Heart left ventricle (tissue), 16 donors: ENCODE measurements around the gene PRDM10. TPM values are rescaled to one million over a fixed set of nuclear protein-coding genes. Genes with fewer than 3 reads are reported as not detected.
"Not testable (repeated sequence)": the region's sequence is repeated elsewhere in the genome, so short reads cannot be mapped to it uniquely, and the experiment has no call there.

Source experiments
- ATAC-seq, 4 donors: fragments of 200-7000 bp; cut with Tn5 transposase; one replicate each; pipeline ENCODE4 v1.9.1; 2020 to 2022; ENCODE audit warnings: moderate library complexity in 4 of 4, mild to moderate bottlenecking in 3 of 4, moderate number of reproducible peaks in 1 of 4
- DNase-seq, 5 donors: peaks; one replicate each; pipeline ENCODE4 v3.0.0-alpha.2; 2020
- H3K27ac ChIP-seq, 12 donors: fragments of 200-600 bp; sonication (generic) in 4 of 12; one replicate each; pipeline versions ENCODE4 v1.5.0 to v1.8.0; 2016 to 2022; ENCODE audit warnings: mild to moderate bottlenecking in 2 of 12
- H3K27me3 ChIP-seq, 9 donors: fragments of 200-600 bp; sonication (generic) in 2 of 9; one replicate each; pipeline versions ENCODE4 v1.5.1 to v1.8.0; 2016 to 2022; ENCODE audit warnings: mild to moderate bottlenecking in 3 of 9
- H3K36me3 ChIP-seq, 9 donors: fragments of 200-600 bp; sonication (generic) in 2 of 9; one replicate each; pipeline versions ENCODE4 v1.5.0 to v1.8.0; 2018 to 2022; ENCODE audit warnings: mild to moderate bottlenecking in 2 of 9
- H3K4me1 ChIP-seq, 12 donors: fragments of 200-600 bp; sonication (generic) in 4 of 12; one replicate each; pipeline versions ENCODE4 v1.5.0 to v1.8.0; 2016 to 2022; ENCODE audit warnings: mild to moderate bottlenecking in 3 of 12
- H3K4me3 ChIP-seq, 12 donors: fragments of 200-600 bp; sonication (generic) in 4 of 12; one replicate each; pipeline versions ENCODE4 v1.5.0 to v1.8.0; 2017 to 2022; ENCODE audit warnings: mild to moderate bottlenecking in 9 of 12, moderate library complexity in 4 of 12
- H3K9me3 ChIP-seq, 12 donors: fragments of 200-600 bp; sonication (generic) in 4 of 12; one replicate each; pipeline versions ENCODE4 v1.5.0 to v1.8.0; 2016 to 2022; ENCODE audit warnings: mild to moderate bottlenecking in 1 of 12
- CTCF ChIP-seq, 12 donors: fragments of 200-600 bp; sonication (generic) in 4 of 12; IDR thresholded peaks; one replicate each; pipeline versions ENCODE4 v1.5.0 to v1.8.0; 2018 to 2022; ENCODE audit warnings: antibody characterized with exemption in 12 of 12, mild to moderate bottlenecking in 5 of 12
- POLR2A ChIP-seq, 2 donors: fragments of 450-650 bp; IDR thresholded peaks; one replicate each; pipeline ENCODE4 v1.6.1; 2017; ENCODE audit warnings: antibody characterized with exemption in 2 of 2, mild to moderate bottlenecking in 2 of 2, moderate library complexity in 2 of 2
- WGBS, 4 donors: extraction: QIAGEN DNeasy Blood & Tissue Kit in 2 of 4; methylation state at CpG; one replicate each; pipeline versions ENCODE4 v1.1.5 to v1.1.7; 2013 to 2018; 5-methylcytosine and 5-hydroxymethylcytosine counted together
- intact Hi-C, 10 donors: fragments of 100-400 bp; cut with DNase I; formaldehyde crosslinking; loops; one replicate each; pipeline versions ENCODE4 v1.11.1 to v1.14.2; 2022
- polyA plus RNA-seq, 2 donors: library from polyadenylated mRNA; stranded (reverse); fragments of 200-250 nt; gene quantifications; one replicate each; pipeline ENCODE4 v1.2.3, GENCODE V29; 2013
- total RNA-seq, 9 donors: library from RNA; depleted of rRNA in 2 of 9; stranded (reverse); fragments of >200 nt in 2 of 9; fragmentation: NEBNext Ultra II Directional in 3 of 9; extraction: Animal tissue kit (Norgen Biotek cat#: 25700) in 3 of 9; gene quantifications; one replicate each; pipeline versions ENCODE4 v1.1.0 to v1.2.4, GENCODE V29; 2016 to 2023
- donor health status: ischemic (EF 13 %, LVEDD 7.1; RV severe dilation, severe dysfunction).
- donor health status: healthy with polysubstance abuse.
- donor health status: DM: no; HTN: yes; CAD: no.
- donor health status: DM: no; HTN: no; CAD: no.
- donor health status: ischemic (EF 25% LVEDD 6.9; RV normal size, moderate dysfunction).
- donor health status: ischemic (EF 25% LVEDD 5.7; RV mildly dilated, moderate dysfunction).
- donor health status: healthy.
- donor health status: DM: yes; HTN: yes; CAD: no.
- donor health status: ischemic (EF 35%, LVEDD 5.7; RV mildly dilated, moderate dysfunction).
- donor health status: nonischemic (EF 11% LVEDD 7.7; RV severe dilation, severe dysfunction).
- donor health status: DM: yes; HTN: yes; CAD: no.
- donor health status: PGD.
- donor health status: ischemic (EF 29% LVEDD 5.4; RV normal size, mild dysfunction).
- donor health status: nonischemic (EF 23%, LVEDD 6.1; RV moderate dilation, normal function).

The PRDM10 gene
- total and polyA plus RNA-seq, 11 donors: 1.6 to 6.8 (median 4.4) TPM

GRCh38 chr11:130024361-130024760, 21.7 kb upstream of the PRDM10 start:
- H3K27ac ChIP-seq: no peak overlapping the region
- H3K27me3 ChIP-seq: no peaks in the 10 kb centered on the region
- intact Hi-C loops: no loop called here
- WGBS, 4 donors: 51 to 76% (median 66%) methylated on average over 1 of the region's 1 CpG
- no peaks in the 10 kb centered on the region for H3K4me1 ChIP-seq
- H3K4me3 ChIP-seq: no peak overlapping the region
- H3K9me3 ChIP-seq: no peaks in the 10 kb centered on the region
- DNase-seq (no peak), ATAC-seq (no peak)
- TF ChIP-seq POLR2A (IDR thresholded peaks at IDR 0.05) (no peak), CTCF (IDR thresholded peaks at IDR 0.05) (no peak)
- H3K36me3 ChIP-seq: no peaks in the 10 kb centered on the region

- intact Hi-C loops: no loop called here
- no peak for DNase-seq
- WGBS, 4 donors: 44 to 54% (median 49%) methylated on average over 2 of the region's 2 CpGs
Measured at GRCh38 chr11:130023204-130023603, 20.6 kb upstream of the PRDM10 start.

GRCh38 chr11:130022799-130023198, 20.2 kb upstream of the PRDM10 start:
- Histone ChIP-seq H3K4me3 (no peak overlapping the region), H3K4me1 (no peaks in the 10 kb centered on the region), H3K27me3 (no peaks in the 10 kb centered on the region), H3K27ac (no peak overlapping the region), H3K36me3 (no peaks in the 10 kb centered on the region), H3K9me3 (no peaks in the 10 kb centered on the region)
- ATAC-seq (no peak), DNase-seq (no peak)
- intact Hi-C loops: no loop called here
- 93 to 99% (median 97%) methylated on average over 2 of the region's 2 CpGs for WGBS, 4 donors
- TF ChIP-seq POLR2A (IDR thresholded peaks at IDR 0.05) (no peak), CTCF (IDR thresholded peaks at IDR 0.05) (no peak)

More at GRCh38 chr11:130023204-130023603, 20.6 kb upstream of the PRDM10 start:
- Histone ChIP-seq H3K27me3 (no peaks in the 10 kb centered on the region), H3K36me3 (no peaks in the 10 kb centered on the region), H3K4me3 (no peak overlapping the region), H3K9me3 (no peaks in the 10 kb centered on the region), H3K4me1 (no peaks in the 10 kb centered on the region), H3K27ac (no peak overlapping the region)
- ATAC-seq: no peak
- no peak for TF ChIP-seq POLR2A (IDR thresholded peaks at IDR 0.05)
- TF ChIP-seq CTCF (IDR thresholded peaks at IDR 0.05): no peak

GRCh38 chr11:130021606-130022005, 19.0 kb upstream of the PRDM10 start:
- H3K36me3 ChIP-seq, H3K27ac ChIP-seq, H3K4me1 ChIP-seq, ATAC-seq, DNase-seq, H3K27me3 ChIP-seq, H3K4me3 ChIP-seq, H3K9me3 ChIP-seq, intact Hi-C loops: not testable (repeated sequence)
- 97 to 98% (median 98%) methylated on average over 16 to 38 of the region's 38 CpGs for WGBS, 4 donors

GRCh38 chr11:130020323-130020722, 17.7 kb upstream of the PRDM10 start:
- intact Hi-C loops: no loop called here
- H3K9me3 ChIP-seq: no peaks in the 10 kb centered on the region
- no peak for ATAC-seq
- no peaks in the 10 kb centered on the region for H3K27me3 ChIP-seq
- no peaks in the 10 kb centered on the region for H3K36me3 ChIP-seq
- H3K4me1 ChIP-seq: no peaks in the 10 kb centered on the region
- H3K4me3 ChIP-seq: no peak overlapping the region
- no peak for DNase-seq
- WGBS, 4 donors: 72 to 84% (median 79%) methylated on average over 4 of the region's 4 CpGs
- TF ChIP-seq POLR2A (IDR thresholded peaks at IDR 0.05) (no peak), CTCF (IDR thresholded peaks at IDR 0.05) (no peak)
- no peak overlapping the region for H3K27ac ChIP-seq

GRCh38 chr11:130015846-130016245, 13.2 kb upstream of the PRDM10 start:
- ATAC-seq, H3K4me3 ChIP-seq, H3K9me3 ChIP-seq, H3K36me3 ChIP-seq, H3K27ac ChIP-seq, DNase-seq, H3K27me3 ChIP-seq, H3K4me1 ChIP-seq, intact Hi-C loops: not testable (repeated sequence)
- 90 to 99% (median 96%) methylated on average over 3 of the region's 3 CpGs for WGBS, 4 donors
